HG02973 (cell line): Measurements from ENCODE around the gene C12orf50.
"Not testable (repeated sequence)": the region's sequence is repeated elsewhere in the genome, so short reads cannot be mapped to it uniquely, and the experiment has no call there.

ENCODE experiments used
- ATAC-seq: cut with Tn5 transposase; IDR thresholded peaks from one replicate; pipeline ENCODE4 v1.9.1; 2021; ENCODE audit warnings: moderate library complexity; ENCODE audit not compliant: unreplicated experiment

C12orf50 gene

DNA sequence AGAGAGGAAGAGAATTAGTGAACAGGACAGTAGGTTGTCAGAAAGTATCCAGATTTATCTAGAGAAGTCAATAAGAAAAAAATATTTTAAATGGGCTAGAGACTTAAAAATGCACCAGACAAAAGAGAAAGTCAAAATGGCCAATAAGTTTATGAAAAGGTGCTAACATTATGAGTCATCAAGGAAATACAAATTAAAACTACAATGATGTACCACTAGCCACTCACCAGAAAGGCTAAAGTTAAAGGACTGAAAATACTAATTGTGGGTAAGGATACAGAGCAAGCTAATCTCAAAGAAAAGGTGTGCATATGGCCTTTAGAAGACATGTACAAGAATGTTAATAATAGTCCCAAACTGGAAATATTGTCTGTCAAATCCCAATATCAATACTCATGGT lies 37.7 kb downstream of the C12orf50 start:
- no peak for ATAC-seq

DNA sequence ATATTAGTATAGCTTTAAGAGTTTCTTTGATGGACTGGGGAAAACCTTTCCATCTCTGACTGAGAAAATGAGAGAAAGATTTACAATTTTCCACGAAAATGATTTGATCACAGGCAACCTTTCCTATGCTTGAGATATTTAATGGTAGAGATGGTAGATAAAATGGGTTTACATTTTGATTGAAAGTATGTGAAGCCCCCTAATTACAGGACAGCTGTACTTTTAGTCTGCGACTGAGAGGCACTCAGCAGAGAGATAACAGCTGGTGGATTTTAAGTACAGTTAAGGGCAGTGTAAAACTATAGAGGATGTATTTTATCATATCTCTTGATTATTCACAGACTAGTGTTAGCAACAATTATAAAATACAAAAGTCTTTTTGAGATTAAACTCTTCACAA lies 40.7 kb downstream of the C12orf50 start:
- ATAC-seq, result no peak

DNA sequence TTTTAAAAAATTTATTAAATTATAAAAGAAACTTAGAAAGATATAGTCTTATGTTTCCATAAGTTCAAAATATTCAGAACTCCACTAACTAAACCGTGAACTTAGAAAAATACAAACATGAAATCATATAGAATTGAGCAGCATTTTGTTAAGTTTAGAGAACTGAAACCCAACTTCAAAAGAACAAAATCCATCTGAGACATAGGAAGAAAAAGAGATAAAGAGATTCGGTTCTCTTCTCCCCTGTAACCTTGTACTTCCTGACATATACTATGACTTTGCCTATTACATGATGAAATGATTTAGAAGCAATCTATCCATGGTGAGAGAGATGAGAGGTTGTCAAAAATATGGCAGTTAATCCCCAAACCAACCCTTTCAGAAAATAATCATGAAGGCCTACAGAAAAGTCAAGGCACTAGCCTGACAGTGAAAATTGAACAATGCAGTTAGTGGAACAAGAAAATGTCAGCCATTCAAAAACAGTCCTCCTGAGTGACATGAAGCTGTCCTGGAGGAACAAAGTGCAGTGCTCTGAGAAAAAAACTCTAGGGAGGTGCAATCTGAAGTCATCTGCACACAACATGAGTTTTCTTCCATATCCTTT lies 44.0 kb downstream of the C12orf50 start:
- ATAC-seq, result no peak

DNA sequence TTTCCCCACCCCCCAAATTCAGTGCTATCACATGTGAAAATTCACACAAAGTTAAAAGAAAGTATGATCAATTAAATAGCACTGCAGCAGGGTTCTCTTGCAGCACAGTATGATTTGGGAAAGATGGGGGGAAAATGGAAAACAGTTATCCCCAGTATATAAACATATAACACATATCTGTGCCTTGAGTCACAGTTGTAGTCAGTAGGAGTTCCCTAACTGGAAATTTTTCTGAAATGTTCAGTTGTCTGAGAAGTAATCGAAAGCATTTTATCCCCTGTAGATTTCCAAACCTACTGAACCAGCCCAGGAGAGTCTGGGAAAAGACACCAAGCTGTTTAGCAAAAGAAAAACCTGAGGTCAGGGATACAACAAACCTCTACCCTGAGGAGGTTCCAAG lies 47.0 kb downstream of the C12orf50 start:
- no peak for ATAC-seq

DNA sequence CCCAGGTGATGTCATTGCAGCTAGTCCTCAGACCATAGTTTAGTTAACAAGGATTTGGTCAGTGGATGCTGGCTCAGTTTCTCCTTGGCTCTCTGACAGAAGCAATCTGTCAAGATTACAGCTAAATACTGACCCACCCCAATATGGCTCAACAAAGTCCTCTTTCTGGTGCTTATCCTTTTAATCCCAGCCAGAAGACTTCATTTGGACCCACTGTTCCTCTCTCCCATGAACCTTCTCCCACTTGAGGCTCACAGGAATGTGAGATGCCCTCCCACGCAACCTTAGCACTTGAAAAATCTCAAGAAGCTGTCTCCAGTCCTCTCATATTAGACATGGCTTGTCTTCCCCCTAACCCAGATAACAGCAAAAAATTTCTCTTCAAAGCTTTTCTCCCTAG lies 47.7 kb downstream of the C12orf50 start:
- ATAC-seq, result no peak

DNA sequence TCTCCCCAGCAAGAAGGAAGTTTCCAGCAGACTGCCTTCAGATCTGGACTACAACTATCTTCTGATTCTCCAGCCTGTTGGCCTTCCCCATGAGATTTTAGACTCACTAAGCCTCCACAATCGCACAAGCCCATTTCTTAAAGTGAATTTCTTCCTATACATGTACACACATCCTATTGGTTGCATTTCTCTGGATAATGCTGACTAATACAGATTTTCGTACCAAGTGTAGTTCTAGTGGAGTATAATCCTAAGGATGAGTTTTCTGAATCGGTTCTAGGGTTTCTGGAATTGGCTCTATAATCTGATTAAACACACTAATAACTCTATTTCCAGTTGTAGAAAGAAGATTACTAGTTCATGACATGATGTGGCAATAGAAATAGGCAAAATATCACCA lies 53.3 kb downstream of the C12orf50 start:
- no peak for ATAC-seq

DNA sequence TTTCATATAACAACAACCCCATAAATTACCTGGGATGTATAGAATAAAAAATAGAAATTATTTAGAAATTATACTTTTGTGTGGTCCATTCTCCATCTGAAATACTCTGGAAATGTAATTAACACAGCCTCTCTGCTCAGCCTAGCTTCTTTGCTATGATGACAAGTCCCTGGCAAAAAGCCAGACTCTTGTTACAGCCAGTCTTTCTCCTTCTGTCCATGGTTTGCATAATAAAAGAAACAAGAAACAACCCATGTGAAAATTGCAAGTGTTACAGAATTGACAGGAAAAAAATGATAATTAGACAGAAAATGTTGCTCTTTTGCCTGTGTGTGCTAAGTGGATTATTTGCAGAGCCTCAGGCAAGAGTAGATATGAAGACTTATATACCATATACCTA lies 61.3 kb downstream of the C12orf50 start:
- ATAC-seq, result no peak

DNA sequence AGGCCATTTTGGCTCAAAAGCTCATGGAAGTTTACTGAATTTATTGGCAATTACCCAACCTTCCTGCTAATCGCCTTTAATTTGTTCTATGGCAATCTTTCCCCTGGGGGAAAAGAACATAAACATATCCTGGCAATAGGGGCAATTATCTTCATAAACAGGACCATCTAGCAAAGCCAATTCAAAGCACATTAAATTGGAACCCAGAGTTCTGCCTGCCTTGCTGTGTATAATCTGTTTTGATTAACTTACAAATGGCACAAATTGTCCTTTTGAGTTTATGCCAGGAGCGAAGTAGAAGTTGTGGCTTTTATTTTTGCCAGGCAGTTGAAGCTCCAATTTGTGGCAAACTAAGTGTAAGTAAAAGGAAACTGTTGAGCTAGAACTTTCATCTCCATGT lies 68.6 kb downstream of the C12orf50 start:
- no peak for ATAC-seq

DNA sequence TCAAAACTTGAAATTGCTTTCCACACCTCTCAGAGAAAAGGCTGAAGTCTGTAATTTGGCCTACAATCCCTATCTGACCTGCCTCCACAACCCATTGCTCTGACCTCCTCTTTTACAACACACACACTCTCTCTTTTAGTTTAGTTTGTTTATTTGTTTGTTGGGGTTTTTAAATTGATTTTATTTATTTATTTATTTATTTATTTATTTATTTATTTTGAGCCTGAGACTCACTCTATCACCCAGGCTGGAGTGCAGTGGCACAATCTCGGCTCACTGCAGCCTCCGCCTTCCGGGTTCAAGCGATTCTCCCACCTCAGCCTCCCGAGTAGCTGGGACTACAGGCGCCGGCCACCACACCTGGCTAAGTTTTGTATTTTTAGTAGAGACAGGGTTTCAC lies 75.2 kb downstream of the C12orf50 start:
- ATAC-seq, result not testable (repeated sequence)

DNA sequence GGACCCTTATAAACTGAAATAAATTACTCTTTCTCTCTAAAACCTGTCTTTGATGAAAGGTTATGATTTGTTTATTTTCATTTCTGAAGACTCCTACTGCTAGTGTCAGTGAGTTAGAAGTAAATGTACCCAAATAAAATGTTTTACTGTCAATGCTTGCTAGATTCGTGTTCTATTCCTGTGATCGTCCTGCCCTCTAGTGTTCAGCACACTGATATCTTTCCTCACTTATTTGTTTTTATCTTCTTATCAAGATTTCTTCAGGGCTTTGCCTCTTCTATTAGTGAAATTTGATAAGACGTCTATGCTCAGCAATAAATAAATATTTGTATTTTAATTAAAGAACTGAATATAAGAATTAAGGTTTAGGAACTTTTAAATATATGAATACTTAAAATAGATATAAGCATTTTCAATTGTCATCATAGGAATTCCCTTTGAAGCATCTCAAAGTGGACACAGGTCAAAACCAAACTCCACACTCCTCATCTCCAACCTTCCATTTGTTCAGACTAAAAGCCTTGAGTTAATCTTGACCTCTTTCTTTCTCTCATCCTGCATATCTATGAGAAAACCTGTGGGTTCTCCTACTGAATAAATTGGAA lies 75.8 kb downstream of the C12orf50 start:
- no peak for ATAC-seq

DNA sequence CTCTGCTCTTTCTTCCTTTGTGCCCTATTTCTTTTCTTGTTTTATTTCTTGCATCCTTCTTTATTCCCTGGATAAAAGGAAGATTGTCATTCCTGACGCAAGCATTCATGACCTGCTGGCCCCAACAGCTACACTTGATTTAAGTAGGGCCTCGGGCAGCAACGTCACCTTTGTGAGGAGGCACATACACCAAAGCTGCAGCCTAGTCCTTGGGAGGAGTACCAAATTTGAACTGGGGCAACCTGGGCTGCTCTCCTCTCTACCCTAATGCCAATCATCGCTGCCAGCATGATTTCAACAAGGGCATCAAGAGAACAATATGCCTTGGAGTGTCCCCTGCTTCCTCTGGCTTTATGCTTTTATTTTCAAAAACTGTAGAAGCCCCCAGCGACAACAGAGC lies 76.4 kb downstream of the C12orf50 start:
- no peak for ATAC-seq

DNA sequence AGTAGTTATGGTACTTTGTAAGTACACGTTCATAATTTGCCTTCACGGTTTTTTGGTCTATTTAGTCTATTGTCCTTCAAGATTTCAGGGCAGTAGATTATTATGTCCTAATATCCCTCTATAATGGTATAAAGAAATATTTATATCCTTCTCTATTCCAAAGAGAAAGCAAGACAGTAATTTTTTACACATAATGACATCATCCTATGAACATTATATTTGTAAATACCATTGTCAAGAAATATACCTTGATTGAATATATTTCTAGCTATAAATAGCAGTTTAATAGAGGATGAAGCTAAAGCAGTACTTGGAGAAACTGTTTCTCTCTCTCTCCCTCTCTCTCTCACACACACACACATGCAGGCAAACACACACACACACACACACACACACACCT lies 77.0 kb downstream of the C12orf50 start:
- ATAC-seq, result no peak

DNA sequence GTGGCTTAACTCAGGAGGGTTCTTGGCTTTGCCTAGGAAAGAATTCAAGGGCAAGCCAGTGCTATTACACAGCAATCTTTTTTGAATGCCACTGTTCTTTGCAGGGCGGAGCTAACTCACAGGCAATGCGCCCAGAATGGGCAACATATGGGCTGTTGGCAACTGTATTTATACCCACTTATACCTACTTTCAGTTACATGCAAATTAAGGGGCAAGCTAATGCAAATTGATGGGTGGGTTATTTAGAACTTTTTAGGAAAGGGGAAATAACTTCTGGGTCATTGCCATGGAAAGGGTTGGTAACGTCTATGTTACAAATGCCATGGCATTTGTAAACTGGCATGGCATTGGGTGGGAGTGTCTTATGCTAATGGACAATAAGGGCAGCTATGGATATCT lies 85.4 kb downstream of the C12orf50 start:
- no peak for ATAC-seq

DNA sequence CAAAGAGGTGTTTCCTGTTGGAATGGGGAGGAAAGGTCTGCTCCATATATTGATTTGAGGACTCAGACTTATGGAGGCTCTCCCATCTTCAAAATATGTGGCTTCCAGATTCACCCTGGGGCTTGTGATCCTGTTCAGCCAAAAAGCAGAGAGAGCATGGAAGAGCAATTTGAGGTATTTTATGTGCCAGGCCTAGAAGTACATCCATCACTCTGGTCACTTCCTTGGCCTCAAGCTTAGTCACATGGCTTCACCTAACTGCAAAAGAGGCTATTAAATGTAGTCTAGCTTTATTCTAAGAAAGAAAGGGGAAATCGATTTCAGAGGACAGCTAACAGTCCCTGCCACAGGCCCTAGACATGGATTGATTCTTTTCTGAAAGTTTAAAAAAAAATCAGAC lies 86.2 kb downstream of the C12orf50 start:
- ATAC-seq, result no peak

DNA sequence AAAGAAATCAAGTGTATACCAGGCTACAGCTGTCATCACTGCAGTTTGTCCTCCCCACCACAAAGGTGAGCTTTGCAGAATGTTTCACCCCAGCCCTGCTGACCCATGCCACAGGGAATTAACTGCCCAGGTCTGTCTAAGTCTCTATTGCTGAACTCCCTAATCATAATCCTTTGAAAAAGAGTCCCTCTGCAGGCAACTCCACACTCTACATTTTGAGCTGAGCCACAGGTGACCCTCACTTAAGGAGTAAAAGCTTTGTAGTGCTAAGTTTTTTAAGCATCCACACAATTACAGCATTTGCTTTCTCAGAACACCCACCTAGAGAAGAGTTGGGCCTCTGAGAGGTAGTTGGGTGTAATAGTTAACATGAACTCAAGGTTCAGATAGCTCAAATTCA lies 90.0 kb downstream of the C12orf50 start:
- no peak for ATAC-seq

DNA sequence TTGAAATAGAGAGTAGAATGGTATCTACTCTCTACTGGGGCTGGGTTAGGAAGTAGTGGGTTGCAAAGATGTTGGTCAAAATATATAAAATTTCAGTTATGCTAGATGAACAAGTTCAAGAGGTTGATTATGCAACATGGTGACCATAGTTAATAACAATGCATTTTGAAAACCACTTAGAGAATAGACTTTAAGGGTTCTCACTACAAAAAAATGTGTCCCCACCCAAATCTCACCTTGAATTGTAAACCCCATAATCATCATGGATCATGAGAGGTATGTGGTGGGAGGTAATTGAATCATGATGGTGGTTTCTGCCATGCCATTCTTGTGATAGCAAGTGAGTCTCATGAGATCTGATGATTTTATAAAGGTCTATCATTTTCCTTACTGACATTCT lies 94.0 kb downstream of the C12orf50 start:
- no peak for ATAC-seq

DNA sequence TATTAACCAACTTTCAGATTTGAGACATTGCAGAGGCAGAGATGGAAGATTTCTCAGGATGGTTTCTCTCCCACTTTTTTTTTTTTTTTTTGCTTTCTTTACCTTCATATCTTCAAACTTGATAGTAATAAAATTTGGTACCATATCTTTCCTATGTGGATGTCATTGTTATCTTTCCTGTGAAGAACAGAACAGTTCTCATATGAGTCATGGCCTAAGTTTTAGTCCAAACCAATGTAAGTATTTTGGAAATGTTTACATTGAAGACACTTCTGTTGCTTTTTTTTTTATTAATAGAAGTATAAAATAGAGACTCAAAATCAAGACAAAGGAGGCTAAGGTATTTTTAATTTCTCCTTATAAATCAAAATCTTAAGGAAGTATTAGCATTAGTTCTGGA lies 95.2 kb downstream of the C12orf50 start:
- ATAC-seq, result no peak

DNA sequence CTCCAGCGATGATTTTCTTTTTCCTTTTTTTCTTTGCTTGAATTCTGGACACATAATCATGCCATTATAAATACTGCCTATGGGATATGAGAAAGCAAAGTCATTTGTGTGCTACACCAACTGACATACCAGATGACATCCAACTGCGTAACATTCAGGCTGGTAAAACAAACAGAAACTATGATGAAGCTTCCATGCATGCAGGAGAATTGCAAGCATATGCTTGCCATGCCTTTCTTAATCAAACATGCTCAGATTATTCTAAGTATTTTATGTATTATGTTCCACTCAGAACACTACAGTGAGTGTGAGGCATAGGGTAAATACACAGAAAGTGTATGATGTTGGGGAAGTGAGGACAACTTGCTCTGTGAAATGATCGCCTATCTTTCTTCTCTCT lies 97.4 kb downstream of the C12orf50 start:
- ATAC-seq, result no peak

DNA sequence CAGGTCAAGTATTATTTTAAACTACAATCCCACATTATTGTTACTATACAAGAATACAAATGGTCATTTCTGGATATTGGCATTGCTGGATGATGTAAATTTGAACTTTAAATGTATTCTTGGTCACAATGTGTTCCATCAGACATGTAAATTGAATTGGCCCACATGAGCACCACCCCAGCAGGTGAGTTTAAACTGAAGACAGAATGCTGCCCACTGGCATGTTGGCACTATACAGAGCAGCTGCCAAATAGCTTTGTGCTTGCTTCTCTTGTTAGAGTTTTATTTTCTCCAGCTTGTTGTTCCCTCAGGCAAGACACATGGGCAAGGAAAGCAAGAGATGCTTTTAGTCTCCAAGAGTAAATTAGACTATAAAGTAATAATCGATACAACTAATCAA lies 98.6 kb downstream of the C12orf50 start:
- ATAC-seq, result no peak
